ENCODE measurements around the gene SEC61A2.
"Not testable (repeated sequence)": the region's sequence is repeated elsewhere in the genome, so short reads cannot be mapped to it uniquely, and the experiment has no call there.

Gene SEC61A2

GRCh38 chr10:12162927-12163326 lies 33.5 kb downstream of the SEC61A2 start:
- Histone ChIP-seq H2AK5ac (ENCODE audit: low read length) (no peak overlapping the region), H3K27ac (ENCODE audit: low read depth, low read length) (no peak overlapping the region), H3K36me3 (ENCODE audit: control insufficient read depth, insufficient read depth, low read length) (peaks cover 3% of the 10 kb centered on the region), H3K56ac (ENCODE audit: low read length) (no peak overlapping the region), H3K4ac (ENCODE audit: low read depth, low read length) (no peak overlapping the region), H2BK120ac (ENCODE audit: low read depth, low read length) (no peak overlapping the region), H3K79me2 (ENCODE audit: control insufficient read depth, insufficient read depth, low read length) (no peaks in the 10 kb centered on the region), H3K23ac (ENCODE audit: low read length) (no peak overlapping the region), H3K27me3 (ENCODE audit: insufficient read depth, low read length, poor library complexity) (no peaks in the 10 kb centered on the region), H4K5ac (ENCODE audit: low read length) (no peak overlapping the region), H3K4me1 (ENCODE audit: control insufficient read depth, low read depth, low read length) (no peaks in the 10 kb centered on the region), H3K9ac (ENCODE audit: low read length) (no peak overlapping the region), H3K79me1 (ENCODE audit: low read length) (no peaks in the 10 kb centered on the region), H3K4me3 (ENCODE audit: low read length) (no peak overlapping the region), H4K8ac (ENCODE audit: low read depth, low read length) (no peak overlapping the region), H3K4me2 (ENCODE audit: low read length) (no peak overlapping the region), H3K18ac (ENCODE audit: low read length) (no peak overlapping the region), H2BK5ac (ENCODE audit: low read length) (no peak overlapping the region), H2BK15ac (replicated peaks; ENCODE audit: low read depth) (no peak overlapping the region)
- WGBS (ENCODE audit: extremely low coverage, insufficient coverage, low lambda C conversion rate) = no CpG with 5 or more reads among the region's 6 CpGs
- no peak for DNase-seq

- Histone ChIP-seq H2BK120ac (ENCODE audit: low read depth, low read length) (no peak overlapping the region), H3K4ac (ENCODE audit: low read depth, low read length) (no peak overlapping the region), H3K4me1 (ENCODE audit: control insufficient read depth, low read depth, low read length) (no peaks in the 10 kb centered on the region), H4K8ac (ENCODE audit: low read depth, low read length) (no peak overlapping the region), H3K27ac (ENCODE audit: low read depth, low read length) (no peak overlapping the region), H3K79me1 (ENCODE audit: low read length) (no peaks in the 10 kb centered on the region), H4K5ac (ENCODE audit: low read length) (no peak overlapping the region), H3K27me3 (ENCODE audit: insufficient read depth, low read length, poor library complexity) (no peaks in the 10 kb centered on the region), H2BK5ac (ENCODE audit: low read length) (no peak overlapping the region), H3K18ac (ENCODE audit: low read length) (no peak overlapping the region), H3K4me2 (ENCODE audit: low read length) (no peak overlapping the region), H2BK15ac (replicated peaks; ENCODE audit: low read depth) (no peak overlapping the region), H3K4me3 (ENCODE audit: low read length) (no peak overlapping the region), H3K79me2 (ENCODE audit: control insufficient read depth, insufficient read depth, low read length) (no peaks in the 10 kb centered on the region), H3K23ac (ENCODE audit: low read length) (no peak overlapping the region), H3K36me3 (ENCODE audit: control insufficient read depth, insufficient read depth, low read length) (peaks cover 5% of the 10 kb centered on the region), H3K56ac (ENCODE audit: low read length) (no peak overlapping the region), H2AK5ac (ENCODE audit: low read length) (no peak overlapping the region), H3K9ac (ENCODE audit: low read length) (no peak overlapping the region)
- no CpG with 5 or more reads among the region's 12 CpGs for WGBS (ENCODE audit: extremely low coverage, insufficient coverage, low lambda C conversion rate)
- DNase-seq = no peak
Measured at GRCh38 chr10:12164085-12164484, 34.6 kb downstream of the SEC61A2 start.

GRCh38 chr10:12165036-12165435 lies 35.6 kb downstream of the SEC61A2 start:
- Histone ChIP-seq H3K79me2 (ENCODE audit: control insufficient read depth, insufficient read depth, low read length) (no peaks in the 10 kb centered on the region), H3K18ac (ENCODE audit: low read length) (no peak overlapping the region), H3K4ac (ENCODE audit: low read depth, low read length) (no peak overlapping the region), H3K4me2 (ENCODE audit: low read length) (no peak overlapping the region), H3K9ac (ENCODE audit: low read length) (no peak overlapping the region), H3K79me1 (ENCODE audit: low read length) (no peaks in the 10 kb centered on the region), H4K8ac (ENCODE audit: low read depth, low read length) (no peak overlapping the region), H4K5ac (ENCODE audit: low read length) (no peak overlapping the region), H2BK120ac (ENCODE audit: low read depth, low read length) (no peak overlapping the region), H3K23ac (ENCODE audit: low read length) (no peak overlapping the region), H3K27me3 (ENCODE audit: insufficient read depth, low read length, poor library complexity) (no peaks in the 10 kb centered on the region), H3K27ac (ENCODE audit: low read depth, low read length) (no peak overlapping the region), H2BK15ac (replicated peaks; ENCODE audit: low read depth) (no peak overlapping the region), H3K4me3 (ENCODE audit: low read length) (no peak overlapping the region), H3K36me3 (ENCODE audit: control insufficient read depth, insufficient read depth, low read length) (peaks cover 10% of the 10 kb centered on the region), H2AK5ac (ENCODE audit: low read length) (no peak overlapping the region), H2BK5ac (ENCODE audit: low read length) (no peak overlapping the region), H3K4me1 (ENCODE audit: control insufficient read depth, low read depth, low read length) (no peaks in the 10 kb centered on the region), H3K56ac (ENCODE audit: low read length) (no peak overlapping the region)
- WGBS (ENCODE audit: extremely low coverage, insufficient coverage, low lambda C conversion rate) = no CpG with 5 or more reads among the region's 3 CpGs
- DNase-seq = no peak

GRCh38 chr10:12165999-12166775 lies 36.7 kb downstream of the SEC61A2 start:
- no peak for DNase-seq
- no peak overlapping the region for H3K9ac ChIP-seq (ENCODE audit: low read length)
- no peak overlapping the region for H4K5ac ChIP-seq (ENCODE audit: low read length)
- H3K4me2 ChIP-seq (ENCODE audit: low read length) = no peak overlapping the region
- no peak overlapping the region for H3K4me3 ChIP-seq (ENCODE audit: low read length)
- WGBS (ENCODE audit: extremely low coverage, insufficient coverage, low lambda C conversion rate) = no CpG with 5 or more reads among the region's 6 CpGs
- H3K27me3 ChIP-seq (ENCODE audit: insufficient read depth, low read length, poor library complexity) = no peaks in the 10 kb centered on the region
- no peak overlapping the region for H3K4ac ChIP-seq (ENCODE audit: low read depth, low read length)
- H3K27ac ChIP-seq (ENCODE audit: low read depth, low read length) = no peak overlapping the region
- H3K18ac ChIP-seq (ENCODE audit: low read length) = no peak overlapping the region
- no peak overlapping the region for H2BK5ac ChIP-seq (ENCODE audit: low read length)
- H3K36me3 ChIP-seq (ENCODE audit: control insufficient read depth, insufficient read depth, low read length) = peaks cover 13% of the 10 kb centered on the region
- H2AK5ac ChIP-seq (ENCODE audit: low read length) = no peak overlapping the region
- H3K56ac ChIP-seq (ENCODE audit: low read length) = no peak overlapping the region
- no peak overlapping the region for H2BK120ac ChIP-seq (ENCODE audit: low read depth, low read length)
- H3K79me1 ChIP-seq (ENCODE audit: low read length) = no peaks in the 10 kb centered on the region
- H2BK15ac ChIP-seq (replicated peaks; ENCODE audit: low read depth) = no peak overlapping the region
- no peaks in the 10 kb centered on the region for H3K4me1 ChIP-seq (ENCODE audit: control insufficient read depth, low read depth, low read length)
- H3K79me2 ChIP-seq (ENCODE audit: control insufficient read depth, insufficient read depth, low read length) = no peaks in the 10 kb centered on the region
- H3K23ac ChIP-seq (ENCODE audit: low read length) = no peak overlapping the region
- no peak overlapping the region for H4K8ac ChIP-seq (ENCODE audit: low read depth, low read length)

- not testable (repeated sequence) for H3K23ac ChIP-seq (ENCODE audit: low read length); H4K8ac ChIP-seq (ENCODE audit: low read depth, low read length); H3K4me1 ChIP-seq (ENCODE audit: control insufficient read depth, low read depth, low read length); H2AK5ac ChIP-seq (ENCODE audit: low read length); H3K4me3 ChIP-seq (ENCODE audit: low read length); H2BK5ac ChIP-seq (ENCODE audit: low read length); H2BK15ac ChIP-seq (replicated peaks; ENCODE audit: low read depth); H3K79me1 ChIP-seq (ENCODE audit: low read length); H3K79me2 ChIP-seq (ENCODE audit: control insufficient read depth, insufficient read depth, low read length); H4K5ac ChIP-seq (ENCODE audit: low read length); DNase-seq; H3K27me3 ChIP-seq (ENCODE audit: insufficient read depth, low read length, poor library complexity); H3K56ac ChIP-seq (ENCODE audit: low read length); H3K18ac ChIP-seq (ENCODE audit: low read length); H3K9ac ChIP-seq (ENCODE audit: low read length); H2BK120ac ChIP-seq (ENCODE audit: low read depth, low read length); H3K4me2 ChIP-seq (ENCODE audit: low read length); H3K27ac ChIP-seq (ENCODE audit: low read depth, low read length); H3K4ac ChIP-seq (ENCODE audit: low read depth, low read length)
- peaks cover 18% of the 10 kb centered on the region for H3K36me3 ChIP-seq (ENCODE audit: control insufficient read depth, insufficient read depth, low read length)
- WGBS (ENCODE audit: extremely low coverage, insufficient coverage, low lambda C conversion rate) = no CpG with 5 or more reads among the region's 6 CpGs
Measured at GRCh38 chr10:12171512-12171911, 42.0 kb downstream of the SEC61A2 start.

- peaks cover 5% of the 10 kb centered on the region for H3K36me3 ChIP-seq (ENCODE audit: control insufficient read depth, insufficient read depth, low read length)
- no peak overlapping the region for H4K5ac ChIP-seq (ENCODE audit: low read length)
- no CpG with 5 or more reads among the region's 9 CpGs for WGBS (ENCODE audit: extremely low coverage, insufficient coverage, low lambda C conversion rate)
Measured at GRCh38 chr10:12177642-12178041, 48.2 kb downstream of the SEC61A2 start.

More at GRCh38 chr10:12177642-12178041, 48.2 kb downstream of the SEC61A2 start:
- Histone ChIP-seq H3K4me3 (ENCODE audit: low read length) (no peak overlapping the region), H3K56ac (ENCODE audit: low read length) (no peak overlapping the region), H3K4me2 (ENCODE audit: low read length) (no peak overlapping the region), H3K23ac (ENCODE audit: low read length) (no peak overlapping the region), H2AK5ac (ENCODE audit: low read length) (no peak overlapping the region), H3K79me1 (ENCODE audit: low read length) (peaks cover 2% of the 10 kb centered on the region), H3K27me3 (ENCODE audit: insufficient read depth, low read length, poor library complexity) (no peaks in the 10 kb centered on the region), H3K4me1 (ENCODE audit: control insufficient read depth, low read depth, low read length) (no peaks in the 10 kb centered on the region), H2BK5ac (ENCODE audit: low read length) (no peak overlapping the region), H2BK120ac (ENCODE audit: low read depth, low read length) (no peak overlapping the region), H3K18ac (ENCODE audit: low read length) (no peak overlapping the region), H2BK15ac (replicated peaks; ENCODE audit: low read depth) (no peak overlapping the region), H3K27ac (ENCODE audit: low read depth, low read length) (no peak overlapping the region), H3K4ac (ENCODE audit: low read depth, low read length) (no peak overlapping the region), H3K9ac (ENCODE audit: low read length) (no peak overlapping the region), H3K79me2 (ENCODE audit: control insufficient read depth, insufficient read depth, low read length) (no peaks in the 10 kb centered on the region), H4K8ac (ENCODE audit: low read depth, low read length) (no peak overlapping the region)
- no peak for DNase-seq
